Stimulated activated CD4-positive, alpha-beta T cell treated with anti-CD3 and anti-CD28 coated beads, Interleukin-15, amount 100 ng/mL, for 1 hour (primary cell): ENCODE results near the gene SLC1A4.
"Not testable (repeated sequence)": the region's sequence is repeated elsewhere in the genome, so short reads cannot be mapped to it uniquely, and the experiment has no call there.

Experiments
- DNase-seq, 2 donors: peaks; one replicate each; pipeline ENCODE4 v3.0.0-alpha.2; 2020; ENCODE audit warnings: low read depth in 1 of 2, low spot score in 1 of 2

The SLC1A4 gene

DNA sequence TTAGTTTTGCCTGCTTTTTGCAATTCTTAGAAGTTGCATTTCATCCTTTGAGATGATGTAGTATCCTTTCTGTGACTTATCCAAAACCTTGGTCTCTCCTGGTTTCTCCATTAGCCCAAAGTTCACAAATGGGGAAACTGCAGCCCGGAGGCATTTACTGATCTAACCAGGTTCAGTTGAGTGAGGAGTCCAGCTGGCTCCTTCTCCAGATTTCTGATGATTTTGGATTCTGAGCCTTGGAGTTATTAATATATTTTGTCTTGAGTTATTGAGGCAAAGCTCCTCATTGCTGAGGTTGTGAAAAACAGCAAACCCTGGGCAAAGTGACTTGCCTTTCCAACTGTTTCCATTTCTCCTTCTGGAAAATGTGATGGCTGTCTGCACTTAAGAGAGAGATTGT, 1.7 kb downstream of the SLC1A4 start:
- DNase-seq = no peak

DNA sequence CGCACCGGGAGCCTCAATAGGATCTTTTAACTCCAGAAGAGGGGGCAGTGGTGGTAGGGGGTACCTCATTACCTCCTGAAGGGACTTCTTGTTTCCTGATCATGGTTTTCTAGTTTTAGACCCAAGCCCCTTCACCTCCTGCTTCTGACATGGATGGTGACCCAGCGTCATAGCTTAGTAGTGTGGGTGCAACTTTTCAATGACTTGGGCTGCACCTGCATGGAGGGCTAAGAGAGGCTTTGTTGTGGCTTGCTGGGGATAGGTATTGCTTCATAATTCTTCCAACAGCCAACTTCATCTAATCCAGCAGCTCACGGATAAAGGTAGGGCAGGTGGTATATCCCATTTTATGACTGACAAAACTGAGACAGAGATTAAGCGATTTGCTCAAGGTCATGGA, 3.0 kb downstream of the SLC1A4 start:
- no peak for DNase-seq

DNA sequence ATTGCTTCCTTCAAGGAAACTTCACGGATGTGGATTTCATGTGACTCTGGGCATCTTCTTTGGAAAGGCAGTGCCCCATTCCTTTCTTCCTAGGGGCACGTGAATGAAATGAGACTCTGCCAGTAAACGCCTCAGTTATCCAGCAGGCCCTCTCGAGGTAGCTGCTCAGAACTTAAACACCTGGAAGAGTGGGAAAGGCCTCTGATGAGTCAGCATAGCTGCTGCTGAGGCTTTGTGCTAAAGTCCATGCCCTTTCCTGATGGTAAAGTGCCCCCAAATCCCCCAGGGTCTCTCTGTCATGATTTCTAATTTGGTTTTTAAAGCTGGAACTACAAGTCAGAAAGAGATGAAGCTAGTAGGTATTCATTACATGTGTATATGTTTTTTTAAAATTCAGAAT, 3.8 kb downstream of the SLC1A4 start:
- DNase-seq = no peak

DNA sequence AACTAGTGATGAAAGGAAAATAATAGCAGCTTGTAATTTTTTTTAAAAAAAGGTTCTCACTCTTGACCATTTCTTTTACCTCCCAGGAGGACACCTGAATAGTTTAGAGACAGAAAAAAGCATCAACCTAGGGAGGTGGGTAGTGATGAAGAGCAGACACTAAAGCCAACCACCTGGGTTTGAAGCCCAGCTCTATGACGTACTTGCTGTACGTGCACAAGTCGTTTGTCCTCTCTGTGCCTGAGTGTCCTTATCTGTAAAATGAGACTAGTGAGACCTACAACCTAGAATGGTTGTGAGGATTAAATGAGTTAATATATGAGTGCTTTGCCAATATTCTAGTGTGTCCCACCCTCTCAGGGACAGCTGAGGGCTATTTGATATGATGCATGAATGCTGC, 5.8 kb downstream of the SLC1A4 start:
- no peak for DNase-seq

DNA sequence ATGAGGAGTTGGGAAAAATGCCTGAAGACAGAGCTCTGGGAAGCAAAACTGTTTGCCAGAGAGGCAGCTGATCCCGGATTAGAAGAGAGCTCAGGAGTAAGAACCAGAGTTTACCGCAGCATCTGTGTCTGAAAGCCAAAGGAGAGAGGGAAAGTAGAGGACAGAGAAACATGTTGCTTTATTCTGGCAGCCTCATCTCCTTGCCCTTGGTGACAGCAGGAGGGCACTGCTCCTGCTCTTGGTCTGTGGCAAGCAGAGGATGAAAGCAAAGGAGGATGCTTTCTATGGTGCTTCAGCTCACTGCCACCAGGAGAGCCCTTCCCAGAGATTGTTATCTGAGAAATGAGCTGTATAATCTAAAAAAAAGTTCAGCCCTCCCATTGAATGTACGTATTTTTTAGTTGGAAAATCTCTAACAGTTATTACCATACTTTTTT, 7.7 kb downstream of the SLC1A4 start:
- no peak for DNase-seq

DNA sequence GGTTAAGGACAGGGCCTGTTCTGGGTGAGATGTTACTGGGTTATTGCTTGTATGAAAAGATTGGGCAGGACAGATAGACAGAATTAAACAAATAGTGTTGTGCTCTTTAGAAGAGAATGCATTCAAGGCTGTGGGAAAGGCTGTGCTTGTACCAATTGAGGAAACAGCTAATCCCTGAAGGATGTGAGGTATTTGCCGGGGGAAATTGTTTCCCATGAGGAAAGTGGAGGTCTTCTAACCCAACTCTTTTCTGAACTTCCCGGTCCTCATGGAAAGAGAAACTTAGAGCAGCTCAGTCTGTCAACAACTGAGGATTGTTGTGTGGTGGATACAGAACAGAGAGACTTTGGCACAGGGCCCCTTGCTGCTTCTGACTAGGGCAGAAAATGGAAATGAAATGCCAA, 9.5 kb downstream of the SLC1A4 start:
- no peak for DNase-seq

DNA sequence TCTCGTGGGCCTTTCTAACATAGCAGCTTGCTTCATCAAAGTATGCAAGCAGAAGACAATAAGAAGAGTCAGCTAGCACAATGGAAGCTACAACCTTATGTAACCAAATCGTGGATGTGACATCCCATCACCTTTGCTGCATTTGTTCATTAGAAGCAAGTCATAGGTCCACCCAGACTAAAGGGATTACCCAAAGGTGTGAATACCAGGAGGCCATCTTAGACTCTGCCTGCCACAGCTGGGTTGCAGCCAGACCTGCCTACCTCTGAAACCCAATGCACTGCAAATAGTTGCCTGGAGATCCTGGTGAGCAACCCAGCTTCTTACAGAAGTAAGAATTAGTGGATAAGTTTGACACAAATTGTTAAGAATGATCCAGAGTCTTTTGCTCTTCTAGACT, 10.6 kb downstream of the SLC1A4 start:
- no peak for DNase-seq

DNA sequence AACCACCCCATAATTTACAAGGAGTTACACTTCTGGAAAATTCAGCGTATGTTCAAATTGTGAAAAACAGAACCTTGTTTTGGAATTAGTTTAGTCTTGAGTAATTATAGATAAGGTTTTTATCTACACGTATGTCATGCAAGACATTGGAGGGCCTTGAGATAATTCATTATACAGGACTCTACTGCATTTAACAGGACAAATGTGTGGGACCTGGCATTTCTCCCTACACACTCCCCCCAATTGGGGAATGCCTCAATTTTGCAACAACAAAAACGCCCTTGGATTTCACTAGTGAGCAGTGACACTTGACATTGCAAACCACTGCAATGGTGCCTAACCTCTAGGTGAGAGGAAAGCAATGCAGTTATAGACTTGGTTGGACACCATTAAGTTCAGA, 11.4 kb downstream of the SLC1A4 start:
- DNase-seq = no peak

DNA sequence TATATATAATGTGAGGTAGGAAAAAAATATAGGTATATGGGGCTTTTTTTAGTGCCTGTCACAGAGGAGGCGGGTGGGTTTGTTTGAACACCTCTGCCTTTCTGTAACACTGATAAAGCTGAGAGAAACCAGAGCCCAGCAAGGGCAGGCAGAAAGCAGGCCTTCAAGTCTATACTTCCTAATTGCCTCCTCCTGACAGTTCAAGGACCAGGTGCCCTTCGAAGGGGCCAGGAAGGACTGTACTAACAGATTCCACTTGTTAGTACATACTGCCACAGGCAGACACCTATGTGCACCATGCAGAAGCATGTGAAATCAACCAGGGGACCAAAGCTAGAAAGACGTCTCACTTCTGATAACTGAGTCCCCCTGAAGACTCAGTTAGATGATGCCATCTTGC, 13.8 kb downstream of the SLC1A4 start:
- no peak for DNase-seq

DNA sequence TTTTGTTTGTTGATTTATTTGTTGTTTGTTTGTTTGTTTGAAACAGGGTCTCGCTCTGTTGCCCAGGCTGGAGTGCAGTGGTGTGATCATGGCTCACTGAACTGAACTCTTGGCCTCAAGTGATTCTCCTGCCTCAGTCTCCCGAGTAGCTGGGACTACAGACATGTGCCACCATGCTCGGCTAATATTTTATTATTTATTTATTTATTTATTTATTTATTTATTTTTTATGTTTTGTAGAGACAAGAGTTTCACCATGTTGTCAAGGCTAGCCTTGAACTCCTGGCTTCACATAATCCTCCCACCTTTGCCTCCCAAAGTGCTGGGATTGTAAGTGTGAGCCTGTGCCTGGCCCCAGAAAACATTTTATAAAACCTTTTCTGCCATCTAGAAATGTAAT, 15.0 kb downstream of the SLC1A4 start:
- not testable (repeated sequence) for DNase-seq

DNA sequence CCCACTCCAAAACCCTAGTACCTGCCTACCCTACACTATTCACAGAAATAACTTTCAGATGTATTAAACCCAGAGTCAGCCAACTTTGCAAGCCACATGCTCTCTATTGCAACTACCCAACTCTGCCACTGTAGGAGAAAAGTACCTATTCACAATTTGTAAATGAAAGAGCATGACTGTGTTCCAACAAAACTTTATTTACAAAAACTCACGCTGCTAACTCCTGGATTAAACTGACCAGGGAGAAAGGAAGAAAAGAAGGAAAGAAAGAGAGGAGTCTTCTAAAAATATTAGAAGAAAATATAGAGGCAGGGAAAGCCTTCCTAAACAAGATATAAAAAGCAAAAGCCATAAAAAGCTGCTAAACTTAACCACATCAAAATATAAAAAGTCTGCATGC, 24.6 kb downstream of the SLC1A4 start:
- DNase-seq = no peak

DNA sequence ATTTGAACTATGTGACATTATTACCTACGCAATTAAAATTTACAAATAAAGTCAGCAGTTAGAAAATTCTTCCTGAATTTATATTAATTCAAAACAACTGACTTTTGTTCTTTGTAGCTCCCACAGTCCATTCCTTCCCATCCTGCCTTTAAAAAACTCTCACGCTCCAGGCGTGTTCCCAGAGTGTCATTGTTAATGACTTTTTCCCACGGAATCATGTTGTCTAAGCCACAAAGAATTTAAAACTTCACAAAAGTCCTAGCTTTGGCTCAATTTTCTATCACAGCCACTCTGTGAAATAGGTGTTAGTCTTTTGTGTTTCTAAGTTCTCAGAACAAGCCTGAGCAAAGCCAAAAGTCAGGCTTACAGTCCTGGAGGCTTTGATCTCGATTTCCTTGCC, 26.5 kb downstream of the SLC1A4 start:
- DNase-seq = no peak

DNA sequence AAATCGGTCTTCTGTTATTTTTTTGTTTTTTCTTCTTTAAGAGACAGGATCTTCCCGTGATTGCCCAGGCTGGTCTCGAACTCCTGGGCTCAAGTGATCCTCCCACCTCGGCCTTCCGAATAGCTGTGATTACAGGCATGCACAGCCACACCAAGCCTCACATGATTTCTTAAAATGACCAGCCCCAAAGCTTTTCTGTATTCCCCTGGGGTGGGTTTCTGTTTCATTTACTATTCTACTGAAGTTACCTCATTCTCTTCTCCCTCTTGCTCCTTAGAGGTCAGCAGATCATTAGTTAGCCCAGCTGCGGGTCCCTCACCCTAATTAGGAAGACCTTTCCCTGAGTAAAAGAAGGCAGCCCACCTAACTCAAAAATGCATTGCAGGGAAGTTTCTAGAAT, 27.6 kb downstream of the SLC1A4 start:
- DNase-seq = no peak

DNA sequence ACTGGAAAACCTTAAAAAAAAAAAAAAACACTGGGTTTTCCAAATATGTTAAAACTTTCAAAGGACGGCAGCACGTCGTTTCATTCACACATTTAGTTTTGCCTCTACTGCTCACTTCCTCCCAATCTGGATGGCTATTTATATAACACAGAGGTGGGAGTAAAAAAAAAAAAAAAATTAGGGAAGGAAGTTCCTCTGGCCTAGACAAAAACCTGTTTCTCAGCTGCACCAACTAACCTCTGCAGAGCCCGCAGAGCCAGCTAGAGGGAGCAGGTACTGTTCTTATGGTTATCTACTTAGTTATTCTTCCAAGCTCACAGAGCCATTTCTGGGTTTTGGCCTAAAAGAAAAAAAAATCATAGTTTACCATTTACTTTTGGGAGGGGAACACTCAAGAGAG, 28.1 kb downstream of the SLC1A4 start:
- no peak for DNase-seq

DNA sequence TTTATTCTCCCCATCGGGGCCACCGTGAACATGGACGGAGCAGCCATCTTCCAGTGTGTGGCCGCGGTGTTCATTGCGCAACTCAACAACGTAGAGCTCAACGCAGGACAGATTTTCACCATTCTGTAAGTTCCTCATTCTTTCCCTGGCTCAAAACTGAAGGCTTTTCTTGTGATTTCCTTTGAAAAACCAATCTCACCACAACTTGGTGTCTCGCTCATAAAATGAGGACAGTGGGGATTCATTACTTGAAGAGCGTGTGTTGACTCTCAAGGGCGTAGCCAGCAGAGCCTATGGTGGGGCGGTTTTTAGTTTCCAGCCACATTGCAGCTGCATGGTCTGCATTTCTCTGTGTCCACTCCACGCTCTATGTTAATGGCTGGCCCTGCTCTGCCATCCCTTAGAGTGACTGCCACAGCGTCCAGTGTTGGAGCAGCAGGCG, 29.0 kb downstream of the SLC1A4 start:
- no peak for DNase-seq

DNA sequence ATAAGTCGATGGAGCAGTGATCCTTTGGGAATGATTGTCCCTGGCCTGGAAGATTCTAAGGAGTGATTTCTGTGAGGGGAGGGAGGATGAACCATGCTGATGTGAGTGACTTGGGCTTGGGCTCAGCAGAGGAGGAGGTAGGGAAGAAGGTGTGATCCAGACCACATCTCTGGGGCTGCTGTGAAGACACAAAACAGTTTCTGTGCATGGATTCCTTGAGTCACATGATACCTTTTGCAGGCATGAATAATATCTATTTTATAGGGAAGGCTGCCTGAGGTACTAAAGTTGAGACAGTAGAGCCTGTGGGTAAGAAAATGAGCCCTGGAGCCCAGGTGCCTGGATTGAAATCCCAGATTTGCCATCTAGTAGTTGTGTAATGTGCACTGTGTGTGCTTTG, 29.8 kb downstream of the SLC1A4 start:
- no peak for DNase-seq

DNA sequence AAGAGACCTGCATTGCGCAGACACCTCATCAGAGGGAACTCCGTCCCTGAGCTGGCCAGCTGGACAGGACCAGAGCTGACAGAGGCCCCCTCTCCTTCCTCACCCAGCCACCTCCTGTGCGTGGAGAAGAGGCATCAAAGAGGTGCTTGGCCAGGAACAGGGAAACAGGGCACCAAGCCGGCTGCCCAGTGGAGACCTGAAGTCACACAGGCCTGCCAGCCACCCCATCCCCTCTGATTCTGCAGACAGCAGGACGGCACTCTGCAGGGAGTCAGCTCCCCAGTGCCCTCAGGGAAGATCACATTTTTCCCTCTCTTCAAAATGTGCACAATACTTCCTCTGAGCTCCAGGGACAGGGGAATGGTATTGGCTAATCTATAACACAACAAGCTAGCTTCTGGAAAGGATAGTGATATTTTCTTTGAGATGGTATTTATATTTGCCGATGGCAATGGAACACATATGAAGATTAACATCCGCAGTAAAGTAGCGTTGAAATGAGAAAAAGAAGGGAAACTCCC, 30.5 kb downstream of the SLC1A4 start:
- DNase-seq = no peak

DNA sequence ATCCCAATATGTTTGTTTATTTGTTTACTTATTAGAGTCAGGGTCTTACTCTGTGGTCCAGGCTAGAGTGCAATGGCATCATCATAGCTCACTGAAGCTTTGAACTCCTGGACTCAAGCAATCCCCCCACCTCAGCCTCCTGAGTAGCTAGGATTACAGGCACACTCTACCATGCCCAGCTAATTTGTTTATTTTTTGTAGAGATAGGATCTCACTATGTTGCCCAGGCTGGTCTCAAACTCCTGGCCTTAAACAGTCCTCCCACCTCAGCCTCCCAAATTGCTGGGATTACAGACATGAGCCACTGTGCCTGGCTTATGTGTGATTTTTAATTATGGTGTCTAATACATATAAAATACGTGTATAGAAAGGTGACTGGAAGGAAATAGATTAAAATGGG, 31.1 kb downstream of the SLC1A4 start:
- not testable (repeated sequence) for DNase-seq

DNA sequence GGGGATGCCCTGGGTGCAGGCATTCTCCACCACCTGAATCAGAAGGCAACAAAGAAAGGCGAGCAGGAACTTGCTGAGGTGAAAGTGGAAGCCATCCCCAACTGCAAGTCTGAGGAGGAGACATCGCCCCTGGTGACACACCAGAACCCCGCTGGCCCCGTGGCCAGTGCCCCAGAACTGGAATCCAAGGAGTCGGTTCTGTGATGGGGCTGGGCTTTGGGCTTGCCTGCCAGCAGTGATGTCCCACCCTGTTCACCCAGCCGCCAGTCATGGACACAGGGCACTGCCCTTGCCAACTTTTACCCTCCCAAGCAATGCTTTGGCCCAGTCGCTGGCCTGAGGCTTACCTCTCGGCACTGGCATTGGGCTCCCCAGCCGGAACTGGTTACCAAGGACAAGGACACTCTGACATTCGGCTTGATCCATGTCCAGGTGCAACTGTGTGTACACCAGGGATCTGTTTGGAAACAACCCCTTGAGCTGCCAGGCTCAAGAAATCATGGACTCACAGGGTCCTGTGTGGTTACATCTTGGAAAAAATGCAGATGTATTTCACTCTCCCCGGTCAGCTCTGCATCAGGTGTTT, 31.8 kb downstream of the SLC1A4 start:
- DNase-seq = no peak

DNA sequence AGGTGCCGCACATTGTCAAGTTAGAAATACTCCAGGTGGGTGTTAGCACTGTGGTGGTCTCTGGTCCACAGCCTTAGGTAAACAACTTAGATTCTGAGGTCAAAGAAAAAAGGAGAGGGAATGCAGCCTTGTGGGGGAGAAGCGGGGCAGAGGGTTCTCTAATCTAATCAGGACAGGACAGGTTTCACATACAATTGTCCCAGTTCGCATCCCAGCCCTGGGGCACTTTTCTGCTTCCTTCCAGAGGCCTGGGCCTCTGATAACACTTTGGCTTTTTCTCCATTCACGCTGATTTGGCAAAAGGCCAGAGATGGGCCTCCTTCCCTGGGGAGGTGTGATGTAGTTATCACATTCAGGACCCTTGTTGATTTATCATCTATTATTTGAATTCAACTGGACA, 32.5 kb downstream of the SLC1A4 start:
- DNase-seq = no peak

DNA sequence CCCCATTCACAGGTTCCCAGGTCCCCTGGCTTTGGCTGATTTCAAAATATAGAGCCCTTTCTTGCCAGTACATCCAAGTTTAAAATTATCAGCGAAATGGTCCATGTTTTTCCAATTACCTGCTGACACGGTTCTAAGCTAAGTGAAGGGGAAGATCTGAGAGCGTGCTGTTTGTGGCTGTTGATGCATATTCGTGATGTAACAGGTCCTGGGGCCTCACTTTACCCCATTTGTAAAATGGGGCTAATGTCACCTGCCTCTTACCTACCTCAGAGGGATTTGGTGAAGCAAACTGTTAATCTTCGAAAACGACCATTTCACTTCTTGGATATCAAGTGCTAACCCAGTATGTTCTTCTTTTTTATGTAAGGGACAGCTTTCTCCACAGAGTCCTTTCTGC, 33.0 kb downstream of the SLC1A4 start:
- DNase-seq = no peak

DNA sequence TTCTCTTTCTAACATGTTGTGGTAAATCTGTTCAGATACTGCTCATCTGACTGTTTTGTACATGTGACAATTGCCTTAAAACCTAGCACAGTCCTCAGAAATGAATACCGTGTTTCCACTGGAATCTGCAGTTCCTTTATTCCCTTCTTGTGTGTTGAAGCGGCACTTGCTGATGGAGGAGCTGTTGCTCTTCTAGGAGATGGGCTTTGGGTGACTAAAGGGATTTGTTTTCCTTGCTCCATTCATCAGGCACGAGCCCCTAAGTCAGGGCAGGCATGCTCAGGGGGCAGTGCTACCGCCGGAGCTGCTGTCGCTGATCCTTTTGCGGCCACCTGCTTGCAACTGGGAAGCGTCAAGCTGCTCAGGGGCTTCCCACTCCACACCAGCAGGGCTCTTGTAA, 34.5 kb downstream of the SLC1A4 start:
- DNase-seq = no peak

DNA sequence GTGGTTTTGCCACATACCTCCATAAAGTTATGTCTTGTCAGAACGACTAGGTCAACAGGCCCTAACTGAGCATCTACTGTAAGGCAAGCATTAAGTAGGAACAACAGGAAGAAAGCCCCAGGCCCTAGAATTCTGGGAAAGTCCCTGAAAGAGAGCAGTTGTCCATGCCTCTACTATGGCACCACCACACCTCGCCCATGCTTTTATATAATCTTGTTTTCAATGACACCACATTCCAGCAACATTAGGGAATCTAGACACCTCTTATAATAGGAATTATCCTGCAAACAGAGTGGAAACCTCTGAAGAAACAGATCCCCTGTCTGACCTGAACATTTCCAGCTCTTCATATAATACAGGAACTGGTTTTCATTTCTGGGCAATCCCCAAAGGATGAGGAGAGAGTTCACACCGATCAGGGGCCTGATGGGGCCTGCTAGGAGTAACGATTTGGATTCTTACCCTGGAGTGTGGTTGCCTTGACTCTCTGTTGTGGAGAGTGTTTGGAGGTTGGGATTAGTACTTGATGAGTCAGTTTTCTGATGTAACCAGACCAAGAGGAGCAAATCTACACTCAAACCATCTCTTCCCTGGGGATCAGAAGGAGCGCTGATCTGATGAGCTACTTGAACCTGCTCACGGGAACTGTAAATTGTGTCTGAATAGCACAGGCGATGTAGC, 35.1 kb downstream of the SLC1A4 start:
- DNase-seq = no peak
